Tibial artery (tissue), 4 donors: ENCODE results near the gene IGLON5.

Experiments
- DNase-seq, 2 donors: peaks; one replicate each; pipeline ENCODE4 v3.0.0-alpha.2; 2019
- H3K27ac ChIP-seq, 2 donors: fragments of 200-600 bp; sonication (generic) in 1 of 2; 1 replicate in 1 of 2; 2 replicates in 1 of 2; pipeline ENCODE4 v1.5.1; 2018 to 2019; ENCODE audit warnings: mild to moderate bottlenecking in 1 of 2
- H3K27me3 ChIP-seq, 2 donors: fragments of 200-600 bp; sonication (generic) in 1 of 2; one replicate each; pipeline versions ENCODE4 v1.5.1 to v1.6.0; 2016 to 2019
- H3K36me3 ChIP-seq, 3 donors: fragments of 200-600 bp; sonication (generic) in 2 of 3; one replicate each; pipeline ENCODE4 v1.5.1; 2016 to 2019; ENCODE audit warnings: mild to moderate bottlenecking in 2 of 3
- H3K4me1 ChIP-seq, 4 donors: fragments of 200-600 bp; sonication (generic) in 2 of 4; 1 replicate in 3 of 4; 2 replicates in 1 of 4; pipeline ENCODE4 v1.5.1; 2016 to 2019
- H3K4me3 ChIP-seq, 2 donors: fragments of 200-600 bp; sonication (generic) in 1 of 2; 1 replicate in 1 of 2; 2 replicates in 1 of 2; pipeline ENCODE4 v1.5.1; 2018 to 2019; ENCODE audit warnings: mild to moderate bottlenecking in 2 of 2
- H3K9me3 ChIP-seq, 3 donors: fragments of 200-600 bp; sonication (generic) in 1 of 3; one replicate each; pipeline ENCODE4 v1.5.1; 2016 to 2019
- intact Hi-C: fragments of 100-400 bp; cut with DNase I; formaldehyde crosslinking; loops from one replicate; pipeline ENCODE4 v1.15.0; 2023; ENCODE audit warnings: low total_unique reads
- TF ChIP-seq, protein P1 (sequence below), 2 experiments: fragments of 200-600 bp in 1 of 2; fragments of 450-650 bp in 1 of 2; IDR thresholded peaks; one replicate each; pipeline ENCODE4 v1.5.1; 2017 to 2019; ENCODE audit warnings: antibody characterized with exemption in 2 of 2, mild to moderate bottlenecking in 1 of 2, moderate library complexity in 1 of 2

IGLON5 gene

DNA sequence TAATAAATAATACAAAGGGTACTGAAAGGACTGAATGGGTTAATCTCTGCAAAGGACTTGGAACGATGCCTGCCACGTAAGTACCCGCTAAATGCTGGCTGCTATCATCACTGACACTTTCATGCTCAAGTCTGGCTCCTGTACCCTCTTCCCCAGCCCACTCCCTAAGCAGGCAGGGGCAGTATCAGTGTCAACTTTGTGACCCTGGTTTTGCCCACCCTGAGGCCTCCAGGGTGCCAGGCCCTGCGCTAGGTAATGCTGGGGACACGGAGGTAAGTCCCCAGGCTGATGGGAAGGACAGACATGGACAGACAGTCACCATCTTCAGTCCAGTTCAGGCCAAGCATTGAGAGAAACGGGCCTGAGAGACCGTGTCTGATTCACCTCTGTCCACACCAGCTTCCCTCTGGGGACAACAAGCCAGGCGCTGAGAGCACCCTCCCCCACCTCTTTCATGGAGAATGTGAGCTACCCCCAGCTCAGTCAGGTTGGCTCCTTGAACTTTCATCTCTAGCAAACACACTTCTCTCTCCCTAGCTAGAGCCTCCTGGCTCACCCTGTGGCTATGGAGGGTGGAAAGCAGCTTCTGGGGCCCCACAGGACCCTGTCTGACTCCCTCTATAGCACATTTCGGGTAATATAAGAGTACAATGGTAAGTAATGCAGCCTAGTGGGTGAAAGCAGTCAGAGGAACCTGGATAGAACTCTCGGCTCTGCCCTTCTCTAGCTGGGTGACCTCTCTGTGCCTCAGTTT lies 53.9 kb downstream of the IGLON5 start:
- peak overlapping the region; percentile 97 for H3K27ac ChIP-seq
- no peaks in the 10 kb centered on the region for H3K36me3 ChIP-seq
- DNase-seq = peak in 1 of 2 donors; percentile 40
- H3K4me1 ChIP-seq = peaks cover 0 to 34% (median 25%) of the 10 kb centered on the region in 4 donors
- peak overlapping the region; percentile 71 to 97 for H3K4me3 ChIP-seq
- intact Hi-C loops = loop anchor here (10.0 kb wide), 1 partner anchor 319 kb away; no protein-coding TSS in a partner anchor
- H3K9me3 ChIP-seq = no peaks in the 10 kb centered on the region
- TF ChIP-seq, protein P1, sequence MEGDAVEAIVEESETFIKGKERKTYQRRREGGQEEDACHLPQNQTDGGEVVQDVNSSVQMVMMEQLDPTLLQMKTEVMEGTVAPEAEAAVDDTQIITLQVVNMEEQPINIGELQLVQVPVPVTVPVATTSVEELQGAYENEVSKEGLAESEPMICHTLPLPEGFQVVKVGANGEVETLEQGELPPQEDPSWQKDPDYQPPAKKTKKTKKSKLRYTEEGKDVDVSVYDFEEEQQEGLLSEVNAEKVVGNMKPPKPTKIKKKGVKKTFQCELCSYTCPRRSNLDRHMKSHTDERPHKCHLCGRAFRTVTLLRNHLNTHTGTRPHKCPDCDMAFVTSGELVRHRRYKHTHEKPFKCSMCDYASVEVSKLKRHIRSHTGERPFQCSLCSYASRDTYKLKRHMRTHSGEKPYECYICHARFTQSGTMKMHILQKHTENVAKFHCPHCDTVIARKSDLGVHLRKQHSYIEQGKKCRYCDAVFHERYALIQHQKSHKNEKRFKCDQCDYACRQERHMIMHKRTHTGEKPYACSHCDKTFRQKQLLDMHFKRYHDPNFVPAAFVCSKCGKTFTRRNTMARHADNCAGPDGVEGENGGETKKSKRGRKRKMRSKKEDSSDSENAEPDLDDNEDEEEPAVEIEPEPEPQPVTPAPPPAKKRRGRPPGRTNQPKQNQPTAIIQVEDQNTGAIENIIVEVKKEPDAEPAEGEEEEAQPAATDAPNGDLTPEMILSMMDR (IDR thresholded peaks at IDR 0.05) = no peak
- H3K27me3 ChIP-seq = no peaks in the 10 kb centered on the region

GRCh38 chr19:51365965-51366388 lies 54.5 kb downstream of the IGLON5 start, which contains the start of gene ETFB:
Gene ETFB, minus strand, starts transcription at chr19:51366388. Its CDS starts 62 bp downstream, at chr19:51366326.
- TF ChIP-seq, protein P1 (IDR thresholded peaks at IDR 0.05) = no peak
- Histone ChIP-seq H3K9me3 (no peaks in the 10 kb centered on the region), H3K27ac (peak within 1 kb of the TSS; percentile 97), H3K27me3 (no peaks in the 10 kb centered on the region), H3K4me1 (peaks cover 0 to 34% (median 25%) of the 10 kb centered on the region in 4 donors), H3K36me3 (no peaks in the 10 kb centered on the region), H3K4me3 (peak within 1 kb of the TSS; percentile 71 to 97)
- intact Hi-C loops = loop anchor here (1.0 to 10.0 kb wide), 2 partner anchors 26 to 319 kb away; no protein-coding TSS in a partner anchor
- DNase-seq = no peak

DNA sequence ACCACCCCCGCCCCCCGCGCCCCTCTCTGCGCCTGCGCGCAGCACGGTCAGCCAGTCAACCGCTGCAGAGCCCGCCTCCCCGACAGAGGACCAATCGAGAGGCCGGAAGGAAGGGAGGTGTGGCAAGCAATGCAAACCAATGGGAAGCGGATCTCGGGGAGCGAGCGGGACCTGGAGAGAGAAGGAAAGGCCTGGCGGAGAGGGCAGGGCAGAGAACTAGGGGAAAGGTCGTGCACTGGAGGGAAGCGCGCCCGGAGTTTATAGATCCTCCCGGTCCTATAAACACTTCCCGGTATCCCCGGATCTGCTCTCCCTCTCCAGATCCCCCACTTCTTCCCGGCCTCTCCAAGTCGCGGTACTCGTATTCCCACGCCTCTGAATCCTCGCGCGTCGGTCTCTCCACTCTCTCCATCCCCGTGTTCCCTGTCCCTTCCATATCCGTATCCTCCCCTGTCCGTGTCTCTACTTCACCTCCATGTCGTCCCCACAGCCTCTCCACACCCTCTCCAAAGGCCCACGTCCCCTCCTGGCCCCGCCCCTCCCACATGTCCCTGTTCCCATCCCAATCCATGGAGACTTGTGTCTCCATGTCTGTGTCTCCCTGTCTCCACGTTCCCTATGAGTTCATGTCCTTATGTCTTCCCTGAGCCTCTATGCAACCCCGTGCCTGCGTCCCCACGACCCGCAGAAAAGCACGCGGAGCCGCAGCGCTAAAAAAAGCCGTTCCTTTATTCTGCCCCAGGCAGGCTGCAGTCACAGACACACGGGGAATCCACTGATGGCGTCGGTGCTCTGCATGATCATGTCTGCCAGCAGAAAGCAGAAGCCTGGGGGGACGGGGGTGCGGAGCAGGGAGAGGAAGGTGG lies 55.2 kb downstream of the IGLON5 start:
- no peaks in the 10 kb centered on the region for H3K36me3 ChIP-seq
- H3K27me3 ChIP-seq = no peaks in the 10 kb centered on the region
- H3K4me1 ChIP-seq = peaks cover 0 to 34% (median 25%) of the 10 kb centered on the region in 4 donors
- H3K9me3 ChIP-seq = no peaks in the 10 kb centered on the region
- peak overlapping the region; percentile 71 to 97 for H3K4me3 ChIP-seq
- intact Hi-C loops = loop anchor here (1.0 to 10.0 kb wide), 2 partner anchors 26 to 318 kb away; no protein-coding TSS in a partner anchor
- DNase-seq = peak; percentile 99 to 100
- TF ChIP-seq, protein P1 (IDR thresholded peaks at IDR 0.05) = no peak
- H3K27ac ChIP-seq = peak overlapping the region; percentile 97

- peak overlapping the region; percentile 71 to 97 for H3K4me3 ChIP-seq
- DNase-seq = no peak
- H3K27me3 ChIP-seq = no peaks in the 10 kb centered on the region
- no peaks in the 10 kb centered on the region for H3K36me3 ChIP-seq
- peaks cover 0 to 34% (median 24%) of the 10 kb centered on the region in 4 donors for H3K4me1 ChIP-seq
- H3K9me3 ChIP-seq = no peaks in the 10 kb centered on the region
- TF ChIP-seq, protein P1 (IDR thresholded peaks at IDR 0.05) = no peak
- peak overlapping the region; percentile 97 for H3K27ac ChIP-seq
- intact Hi-C loops = loop anchor here (10.0 kb wide), 1 partner anchor 318 kb away; no protein-coding TSS in a partner anchor
Measured at GRCh38 chr19:51367255-51367564, 55.8 kb downstream of the IGLON5 start.

DNA sequence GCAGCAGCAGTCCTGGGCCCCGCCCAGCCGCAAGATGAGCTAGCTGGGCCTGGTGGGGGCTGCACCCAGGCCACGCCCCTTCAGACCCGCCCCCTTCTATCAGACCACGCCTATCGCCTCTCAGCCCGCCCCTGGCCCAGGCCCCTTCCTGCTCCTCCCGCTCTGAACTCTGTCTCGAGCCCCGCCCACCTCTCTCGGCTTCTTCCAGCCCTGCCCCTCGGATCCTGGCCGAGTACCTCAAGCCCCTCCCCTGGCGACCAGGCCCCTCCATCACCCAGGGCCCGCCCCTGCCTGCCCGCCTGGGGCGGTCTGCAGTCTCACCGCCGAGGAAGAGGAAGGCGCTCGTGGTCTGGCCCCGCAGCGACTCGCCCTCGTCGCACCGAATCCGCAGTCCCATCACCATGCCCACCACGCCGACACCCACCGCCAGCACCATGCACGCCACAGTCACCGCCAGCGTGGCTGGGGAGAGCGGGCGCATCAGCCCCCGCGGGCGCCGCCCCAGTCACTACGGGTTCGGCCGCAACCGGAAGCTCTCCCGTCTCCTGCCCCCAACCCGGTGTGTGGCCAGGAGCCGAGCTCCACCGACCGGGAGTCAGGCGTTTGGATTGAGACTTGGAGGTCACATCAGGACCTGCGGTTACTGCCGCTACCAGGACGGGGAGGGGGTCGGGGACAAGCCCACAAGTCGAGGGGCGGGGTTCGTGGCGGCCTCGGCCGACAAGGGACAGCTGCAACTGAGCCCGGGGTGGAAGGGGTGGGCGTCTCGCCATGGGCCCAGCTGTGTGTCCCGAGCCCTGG lies 56.3 kb downstream of the IGLON5 start:
- Histone ChIP-seq H3K4me3 (peak overlapping the region; percentile 71 to 97), H3K36me3 (no peaks in the 10 kb centered on the region), H3K27ac (peak overlapping the region; percentile 97), H3K9me3 (no peaks in the 10 kb centered on the region), H3K27me3 (peaks cover 0 to 2% of the 10 kb centered on the region in 2 donors), H3K4me1 (peaks cover 0 to 29% (median 22%) of the 10 kb centered on the region in 4 donors)
- DNase-seq = peak; percentile 99 to 100
- TF ChIP-seq, protein P1 (IDR thresholded peaks at IDR 0.05) = no peak
- intact Hi-C loops = loop anchor here (10.0 kb wide), 1 partner anchor 317 kb away; no protein-coding TSS in a partner anchor
